Embryonic facial prominence (tissue), 1 donor: ENCODE results near the gene FOLR2.
"Not testable (repeated sequence)": the region's sequence is repeated elsewhere in the genome, so short reads cannot be mapped to it uniquely, and the experiment has no call there.

ENCODE experiments used
- DNase-seq: peaks from one replicate; pipeline ENCODE4 v3.0.0-alpha.2; 2016; ENCODE audit errors: extremely low spot score

The FOLR2 gene

GRCh38 chr11:72216638-72217037, at the start of gene FOLR2:
TSS of gene FOLR2 (plus strand) at chr11:72216794. CDS start at chr11:72218585, 1,791 bp downstream.
- DNase-seq = no peak

DNA sequence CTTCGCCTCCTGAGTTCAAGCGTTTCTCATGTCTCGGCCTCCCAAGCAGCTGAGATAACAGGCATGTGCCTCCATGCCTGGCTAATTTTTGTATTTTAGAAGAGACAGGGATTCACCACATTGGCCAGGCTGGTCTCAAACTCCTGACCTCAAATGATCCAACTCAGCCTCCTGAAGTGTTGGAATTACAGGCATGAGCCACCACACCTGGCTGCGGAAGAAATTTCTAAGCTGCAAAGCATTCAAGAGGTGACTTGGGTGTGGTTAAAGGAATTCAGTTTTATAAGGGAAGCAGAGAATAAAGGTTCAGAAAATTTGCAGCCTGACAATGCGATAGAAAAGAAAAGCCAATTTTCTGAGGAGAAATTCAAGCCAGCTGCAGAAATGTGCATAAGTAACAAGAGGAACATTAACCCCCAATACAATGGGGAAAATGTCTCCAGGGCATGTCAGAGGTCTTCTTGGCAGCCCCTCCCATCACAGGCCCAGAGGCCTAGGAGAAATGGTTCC, 47.5 kb upstream of the FOLR2 start:
- DNase-seq = not testable (repeated sequence)

DNA sequence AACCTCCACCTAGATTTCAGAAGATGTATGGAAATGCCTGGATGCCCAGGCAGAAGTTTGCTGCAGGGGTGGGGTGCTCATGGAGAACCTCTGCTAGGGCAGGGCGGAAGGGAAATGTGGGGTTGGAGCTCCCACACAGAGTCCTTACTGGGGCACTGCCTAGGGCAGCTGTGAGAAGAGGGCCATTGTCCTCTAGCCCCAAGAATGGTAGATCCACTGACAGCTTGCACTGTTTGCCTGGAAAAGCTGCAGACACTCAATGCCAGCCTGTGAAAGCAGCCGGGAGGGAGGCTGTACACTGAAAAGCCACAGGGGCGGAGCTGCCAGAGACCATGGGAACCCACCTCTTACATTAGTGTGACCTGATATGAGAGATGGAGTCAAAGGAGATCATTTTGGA, 46.8 kb upstream of the FOLR2 start:
- DNase-seq = not testable (repeated sequence)

DNA sequence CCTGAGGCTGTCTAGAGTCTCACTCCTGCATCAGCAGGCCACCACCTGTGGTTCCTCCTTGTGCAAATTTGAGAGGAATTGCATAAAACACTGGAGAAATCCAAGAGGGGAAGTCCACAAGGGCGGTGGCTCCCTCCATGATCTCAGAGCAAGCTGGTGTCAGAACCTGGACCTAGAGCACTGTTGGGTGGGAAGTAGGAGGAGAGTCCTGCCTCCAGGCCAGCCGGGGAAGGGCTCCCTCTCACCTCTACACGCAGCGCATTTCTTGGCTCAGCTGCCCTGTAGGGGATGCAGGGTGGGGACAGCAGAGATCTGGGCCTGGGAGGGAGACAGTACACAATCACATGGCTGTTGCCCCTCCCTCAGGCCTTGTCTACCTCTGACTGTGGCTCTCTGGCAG, 44.6 kb upstream of the FOLR2 start:
- DNase-seq = not testable (repeated sequence)

GRCh38 chr11:72173291-72173690, 43.3 kb upstream of the FOLR2 start:
- DNase-seq = no peak

DNA sequence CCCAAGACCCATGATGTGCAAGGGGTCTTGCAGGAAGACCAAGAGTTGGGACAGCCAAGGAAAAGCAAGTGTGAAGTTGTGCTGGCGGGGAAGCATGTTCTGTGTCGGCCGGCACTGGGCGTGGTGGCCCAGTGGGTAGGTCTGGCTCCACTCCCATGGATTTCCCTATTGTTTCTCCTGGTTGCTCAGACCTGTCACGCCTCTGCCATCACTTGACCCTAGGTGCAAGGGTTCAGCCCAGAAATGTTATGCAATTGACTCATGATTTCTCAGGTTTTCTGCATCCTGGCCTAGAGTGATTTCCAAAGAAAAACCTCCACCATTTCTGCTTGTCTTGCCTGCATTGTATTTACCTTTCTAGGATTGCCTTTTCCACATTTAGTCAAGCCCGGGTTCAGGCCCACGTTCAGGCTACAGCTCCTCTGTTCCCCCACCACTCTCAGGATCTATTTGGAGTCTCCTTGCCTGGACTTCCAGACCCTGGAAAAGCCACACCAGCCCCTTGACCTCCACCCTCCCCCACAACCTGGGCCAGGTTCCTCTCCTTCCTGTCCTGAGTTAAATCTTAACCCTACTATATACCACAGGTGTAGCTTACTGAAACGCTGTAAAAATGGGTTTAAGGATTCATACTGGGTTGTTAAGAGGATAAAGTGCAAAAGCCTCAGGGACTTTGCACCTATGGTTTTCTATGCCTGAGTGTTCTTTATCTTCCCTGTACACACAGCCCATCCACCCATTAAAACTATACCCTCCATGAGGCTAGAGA, 42.1 kb upstream of the FOLR2 start:
- no peak for DNase-seq

DNA sequence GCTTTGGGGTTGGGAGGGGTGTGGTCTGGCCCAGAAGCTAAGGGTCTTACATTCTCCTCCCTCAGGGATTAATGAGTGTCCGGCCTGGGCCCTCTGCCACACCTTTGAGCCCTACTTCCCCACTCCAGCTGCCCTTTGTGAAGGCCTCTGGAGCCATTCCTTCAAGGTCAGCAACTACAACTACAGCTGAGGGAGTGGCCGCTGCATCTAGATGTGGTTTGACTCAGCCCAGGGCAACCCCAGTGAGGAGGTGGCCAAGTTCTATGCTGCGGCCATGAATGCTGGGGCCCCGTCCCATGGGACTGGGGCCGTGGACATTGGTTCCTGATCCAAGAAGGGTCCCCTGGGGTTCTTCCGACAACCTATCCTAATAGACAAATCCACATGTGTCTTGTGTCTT, 38.9 kb upstream of the FOLR2 start:
- DNase-seq = no peak

DNA sequence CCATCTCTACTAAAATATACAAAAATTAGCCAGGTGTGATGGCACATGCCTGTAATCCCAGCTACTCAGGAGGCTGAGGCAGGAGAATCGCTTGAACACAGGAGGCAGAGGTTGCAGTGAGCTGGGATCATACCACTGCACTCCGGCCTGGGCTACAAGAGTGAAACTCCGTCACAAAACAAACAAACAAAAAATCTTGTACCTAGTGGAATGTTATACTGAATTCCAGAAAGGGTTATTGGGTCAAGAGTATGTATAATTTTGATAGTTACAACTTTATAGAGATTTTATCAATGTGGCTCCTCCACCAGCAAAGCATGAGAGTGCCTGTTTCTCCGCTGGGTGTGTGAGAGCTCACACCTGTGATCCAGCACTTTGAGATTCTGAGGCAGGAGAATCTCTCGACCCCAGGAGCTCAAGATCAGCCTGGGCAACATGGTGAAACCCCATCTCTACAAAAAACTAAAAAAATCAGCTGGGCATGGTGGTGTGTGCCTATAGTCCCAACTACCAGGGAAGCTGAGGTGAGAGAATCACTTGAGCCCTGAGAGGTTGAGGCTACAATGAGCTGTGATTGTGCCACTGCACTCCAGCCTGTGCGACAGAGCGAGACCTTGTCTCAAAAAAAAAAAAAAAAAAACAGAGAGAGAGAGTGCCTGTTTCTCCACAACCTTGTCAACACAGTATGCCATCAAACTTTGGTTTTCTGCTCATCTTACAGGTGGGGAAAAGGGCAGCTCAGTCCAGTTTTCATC, 37.4 kb upstream of the FOLR2 start:
- no peak for DNase-seq

DNA sequence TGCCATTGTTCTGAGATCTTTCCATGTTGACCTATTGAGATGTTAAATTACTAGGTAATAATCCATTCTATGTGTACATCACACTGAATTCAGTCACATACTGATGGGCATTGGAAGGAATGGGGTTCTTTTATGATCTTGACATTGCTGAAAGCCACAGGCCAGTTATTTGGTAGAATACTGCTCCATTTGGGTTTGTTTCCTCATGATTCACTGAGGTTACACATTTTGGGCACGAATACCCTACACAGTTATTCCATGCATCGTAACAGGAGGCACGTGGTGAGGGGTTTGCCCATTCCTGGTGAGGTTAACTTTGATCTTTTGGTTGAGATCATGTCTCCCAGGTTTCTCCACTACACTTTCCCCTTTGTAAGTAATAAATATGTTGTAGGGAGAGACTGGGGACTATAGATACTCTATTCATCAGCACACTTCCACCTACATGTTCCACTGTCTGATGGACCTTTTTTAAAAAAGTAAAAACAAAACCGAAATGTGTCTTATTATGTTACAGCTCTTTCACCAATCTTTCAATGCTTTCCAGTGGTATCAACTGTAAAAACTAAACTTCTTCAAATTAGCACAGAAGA, 36.7 kb upstream of the FOLR2 start:
- no peak for DNase-seq

DNA sequence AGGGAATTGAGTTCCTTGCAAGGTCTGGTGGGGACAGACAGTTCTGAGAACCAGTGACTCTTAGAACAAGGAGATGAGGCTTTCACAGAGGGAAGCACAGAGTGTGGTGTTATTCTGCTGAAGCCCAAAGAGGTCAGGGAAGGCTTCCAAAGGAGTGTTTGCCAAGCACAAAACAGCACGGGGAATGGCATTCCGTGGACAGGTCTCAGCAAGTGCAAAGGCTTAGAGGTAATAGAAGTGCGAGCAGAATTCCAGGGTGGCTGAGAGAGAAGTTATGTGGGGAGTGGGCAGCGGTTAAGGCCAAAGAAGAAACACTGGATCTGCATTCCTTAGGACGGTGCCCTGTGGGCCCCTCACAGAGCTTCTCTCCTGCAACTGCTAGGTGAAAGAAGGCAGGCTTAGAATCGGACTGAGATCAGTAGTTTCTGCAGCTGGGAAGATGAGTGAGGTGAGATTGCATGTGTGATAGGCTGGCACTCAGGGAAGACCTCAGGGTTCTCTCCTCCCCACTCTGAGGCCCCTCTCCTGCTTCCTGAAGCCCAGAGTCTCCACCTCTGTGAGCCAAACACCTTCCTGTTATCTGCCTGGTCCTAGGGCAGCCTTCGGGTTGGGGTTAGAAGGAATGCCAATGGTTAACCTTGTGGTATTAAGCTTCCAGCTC, 35.6 kb upstream of the FOLR2 start:
- DNase-seq = not testable (repeated sequence)

DNA sequence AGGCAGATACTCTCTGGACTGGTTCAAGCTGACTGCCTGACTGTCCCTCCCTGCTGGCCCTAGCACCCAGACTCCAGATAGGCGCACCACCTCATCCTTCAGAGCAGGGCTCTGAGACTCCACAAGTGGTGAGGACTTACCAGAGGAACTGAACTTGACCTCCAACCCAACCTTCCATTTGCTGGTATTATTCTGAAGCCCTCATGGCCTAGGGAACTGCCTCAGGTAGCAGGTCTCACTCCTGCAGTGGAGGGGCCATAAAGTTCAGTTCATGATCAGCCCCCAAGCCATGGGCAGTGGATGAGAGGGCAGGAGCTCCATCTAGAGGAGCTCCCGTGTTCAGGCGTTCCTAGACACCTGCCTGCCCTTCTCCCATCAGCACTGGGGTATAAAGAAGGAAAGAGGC, 35.0 kb upstream of the FOLR2 start:
- DNase-seq = not testable (repeated sequence)

DNA sequence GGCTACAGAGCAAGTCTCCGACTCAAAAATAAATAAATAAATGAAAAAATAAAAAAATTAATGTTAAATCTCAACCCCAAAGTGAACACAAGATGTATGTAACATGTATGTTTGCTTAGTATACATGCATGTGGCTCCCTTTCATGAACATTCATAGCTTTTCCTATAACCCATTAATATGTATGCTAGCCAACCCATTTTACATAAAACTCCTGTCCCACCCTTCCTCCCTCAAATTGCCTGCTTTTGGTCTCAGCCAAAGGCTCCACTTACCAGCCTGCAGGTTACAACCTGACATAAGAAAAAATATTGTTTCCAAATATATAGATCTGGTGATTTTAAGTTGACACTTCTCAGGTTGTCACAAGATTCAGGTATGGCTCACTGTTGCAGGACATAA, 28.3 kb upstream of the FOLR2 start:
- no peak for DNase-seq

GRCh38 chr11:72189455-72190250, 26.9 kb upstream of the FOLR2 start:
- DNase-seq = no peak

- DNase-seq = no peak
These were observed 25.9 kb upstream of the FOLR2 start for GRCh38 chr11:72190631-72191071.

- DNase-seq = no peak
These were observed 24.6 kb upstream of the FOLR2 start, which contains the start of gene FOLR1 for GRCh38 chr11:72191961-72192381. TSS of gene FOLR1 (plus strand) at chr11:72192140. CDS start at chr11:72192174, 34 bp downstream.

GRCh38 chr11:72195518-72196270, 20.9 kb upstream of the FOLR2 start:
- DNase-seq = no peak

DNA sequence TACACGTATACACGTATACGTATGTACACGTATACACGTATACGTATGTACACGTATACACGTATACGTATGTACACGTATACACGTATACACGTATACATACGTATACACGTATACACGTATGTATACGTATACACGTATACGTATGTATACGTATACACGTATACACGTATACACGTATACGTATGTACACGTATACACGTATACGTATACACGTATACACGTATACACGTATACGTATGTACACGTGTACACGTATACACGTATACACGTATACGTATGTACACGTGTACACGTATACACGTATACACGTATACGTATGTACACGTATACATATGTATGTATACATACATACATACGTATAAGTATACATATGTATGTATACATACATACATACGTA, 15.1 kb upstream of the FOLR2 start:
- not testable (repeated sequence) for DNase-seq

GRCh38 chr11:72202571-72202970, 14.0 kb upstream of the FOLR2 start:
- no peak for DNase-seq

DNA sequence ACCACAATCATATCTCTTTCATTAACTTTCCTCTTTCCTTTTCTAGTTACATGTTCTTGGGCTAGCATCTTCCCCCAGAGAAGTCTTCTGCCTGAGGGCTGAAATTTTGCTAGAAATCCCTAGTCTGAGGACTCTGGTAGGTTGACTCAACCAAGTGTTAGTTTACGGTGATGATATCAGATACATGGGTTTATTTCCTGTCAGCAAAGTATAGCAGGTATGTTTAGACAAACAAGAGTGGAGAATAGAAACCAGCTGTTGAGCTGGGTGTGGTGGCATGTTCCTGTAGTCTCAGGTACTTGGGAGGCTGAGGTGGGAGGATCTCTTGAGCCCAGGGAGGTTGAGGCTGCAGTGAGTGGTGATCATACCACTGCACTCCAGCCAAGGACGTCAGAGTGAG, 13.4 kb upstream of the FOLR2 start:
- no peak for DNase-seq

GRCh38 chr11:72204886-72205285, 11.7 kb upstream of the FOLR2 start:
- DNase-seq = no peak
